ENCODE measurements around the gene GPC6.

The GPC6 gene

GRCh38 chr13:94345374-94346195, 1119.0 kb downstream of the GPC6 start:
- TF ChIP-seq SCRT1 (tag by site-specific recombination; IDR thresholded peaks at IDR 0.05; ENCODE audit: borderline replicate concordance) (0 out of 2 replicates have a peak, but pooled peaks have one; percentile 32), SCRT2 (tag by site-specific recombination; IDR thresholded peaks at IDR 0.05) (peak; percentile 69; the same call in 1 of the 2 replicates), ZNF621 (tag by site-specific recombination; IDR thresholded peaks at IDR 0.05) (no peak), HOXA7 (CRISPR knock-in tag; IDR thresholded peaks at IDR 0.05; ENCODE audit: borderline replicate concordance) (no peak), ZNF248 (tag by site-specific recombination; IDR thresholded peaks at IDR 0.05) (no peak), ZNF214 (tag by site-specific recombination; IDR thresholded peaks at IDR 0.05; ENCODE audit: borderline replicate concordance) (no peak), ZNF654 (tag by site-specific recombination; IDR thresholded peaks at IDR 0.05; ENCODE audit: low read depth) (0 out of 2 replicates have a peak, but pooled peaks have one; percentile 7), ZBTB44 (tag by site-specific recombination; IDR thresholded peaks at IDR 0.05) (no peak)
- H3K9me3 ChIP-seq (ENCODE audit: control insufficient read depth, insufficient read depth, low read depth, low read length) = no peaks in the 10 kb centered on the region
- H3K27ac ChIP-seq (ENCODE audit: extremely low read depth, low read depth, low read length) = no peak overlapping the region
- no peaks in the 10 kb centered on the region for H3K4me1 ChIP-seq (ENCODE audit: control insufficient read depth, insufficient read depth, low read length)
- H3K36me3 ChIP-seq (ENCODE audit: control insufficient read depth in 2 of 2, insufficient read depth in 1 of 2, low read length in 2 of 2) = no peaks in the 10 kb centered on the region
- POLR2A ChIA-PET = no interaction called here
- CTCF ChIA-PET = interaction anchor here (0.7 kb wide), 1 partner anchor 652 kb away, joined by 3 read pairs; no protein-coding TSS in a partner anchor
- no peak overlapping the region for H3K4me3 ChIP-seq (ENCODE audit: low read depth, low read length)

DNA sequence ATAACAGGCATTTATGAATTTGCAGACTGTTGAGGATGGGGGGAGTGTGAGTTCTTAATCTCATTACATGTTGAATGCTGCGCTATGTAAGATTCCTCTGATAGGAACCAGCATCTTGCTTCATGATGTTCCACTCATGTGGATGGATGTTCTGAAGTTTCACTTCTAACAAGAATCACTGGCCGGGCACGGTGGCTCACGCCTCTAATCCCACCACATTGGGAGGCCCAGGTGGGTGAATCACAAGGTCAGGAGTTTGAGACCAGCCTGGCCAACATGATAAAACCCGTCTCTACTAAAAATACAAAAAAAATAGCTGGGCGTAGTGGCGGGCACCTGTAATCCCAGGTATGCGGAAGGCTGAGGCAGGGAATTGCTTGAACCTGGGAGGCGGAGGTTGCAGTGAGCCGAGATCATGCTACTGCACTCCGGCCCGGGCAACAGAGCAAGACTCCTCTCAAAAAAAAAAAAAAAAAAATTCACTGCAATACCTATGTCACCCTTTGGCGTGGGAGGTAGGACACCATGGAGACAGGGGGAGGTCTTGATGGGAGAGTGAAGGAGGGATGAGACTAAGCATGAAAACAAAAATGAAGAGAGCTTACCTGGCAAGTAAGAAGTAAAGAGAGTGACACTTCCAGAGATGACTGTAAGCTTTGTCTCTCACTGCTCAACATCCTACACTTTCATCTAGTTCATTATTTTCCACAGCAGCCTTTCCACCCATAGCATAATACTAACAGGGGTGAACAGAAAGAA, 1119.8 kb downstream of the GPC6 start:
- ChIA-PET CTCF (interaction anchor here (0.6 kb wide), 1 partner anchor 284 kb away, joined by 3 read pairs; no protein-coding TSS in a partner anchor), POLR2A (no interaction called here)
- no peaks in the 10 kb centered on the region for H3K36me3 ChIP-seq (ENCODE audit: control insufficient read depth in 2 of 2, insufficient read depth in 1 of 2, low read length in 2 of 2)
- no peaks in the 10 kb centered on the region for H3K9me3 ChIP-seq (ENCODE audit: control insufficient read depth, insufficient read depth, low read depth, low read length)
- TF ChIP-seq PRDM1 (tag by site-specific recombination; IDR thresholded peaks at IDR 0.05) (no peak), ZNF777 (tag by site-specific recombination; IDR thresholded peaks at IDR 0.05; ENCODE audit: borderline replicate concordance) (no peak), ZNF544 (tag by site-specific recombination; IDR thresholded peaks at IDR 0.05) (no peak), ZNF19 (tag by site-specific recombination; IDR thresholded peaks at IDR 0.05; ENCODE audit: low read depth) (no peak)
- H3K27ac ChIP-seq (ENCODE audit: extremely low read depth, low read depth, low read length) = no peak overlapping the region
- no peak overlapping the region for H3K4me3 ChIP-seq (ENCODE audit: low read depth, low read length)
- no peaks in the 10 kb centered on the region for H3K4me1 ChIP-seq (ENCODE audit: control insufficient read depth, insufficient read depth, low read length)

DNA sequence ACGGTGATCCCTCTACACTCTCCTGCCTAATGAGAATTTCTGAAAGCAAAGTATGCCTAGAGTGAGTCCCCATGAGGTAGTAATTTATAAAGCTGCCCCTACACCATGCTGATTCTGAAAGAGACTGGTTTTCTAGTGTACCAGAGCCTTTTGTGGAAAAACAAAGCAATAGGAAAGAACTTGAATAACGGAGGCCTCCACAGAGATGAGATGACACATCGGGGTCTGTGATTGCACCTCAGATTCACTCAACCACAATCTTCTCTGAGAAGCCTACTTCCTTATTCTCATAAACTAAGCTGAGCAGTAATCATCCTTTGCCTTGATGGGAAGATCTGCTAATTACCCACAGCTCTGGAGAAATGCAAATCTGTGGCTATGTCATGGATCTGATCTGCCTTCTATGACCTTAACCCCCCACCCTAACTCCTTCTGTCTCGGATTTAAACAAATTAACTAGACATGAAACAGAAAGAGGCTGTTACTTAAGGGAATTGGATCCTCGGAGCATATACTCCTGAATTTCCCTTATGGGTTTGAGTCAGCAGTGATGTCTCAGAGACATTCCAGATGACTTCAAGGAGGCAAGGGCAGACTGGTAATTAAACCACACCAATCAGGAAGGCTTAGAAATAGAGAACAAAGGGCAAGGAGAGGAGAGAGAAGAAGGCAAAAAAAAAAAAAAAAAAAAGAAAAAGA, 1124.8 kb downstream of the GPC6 start:
- TF ChIP-seq, protein P1, sequence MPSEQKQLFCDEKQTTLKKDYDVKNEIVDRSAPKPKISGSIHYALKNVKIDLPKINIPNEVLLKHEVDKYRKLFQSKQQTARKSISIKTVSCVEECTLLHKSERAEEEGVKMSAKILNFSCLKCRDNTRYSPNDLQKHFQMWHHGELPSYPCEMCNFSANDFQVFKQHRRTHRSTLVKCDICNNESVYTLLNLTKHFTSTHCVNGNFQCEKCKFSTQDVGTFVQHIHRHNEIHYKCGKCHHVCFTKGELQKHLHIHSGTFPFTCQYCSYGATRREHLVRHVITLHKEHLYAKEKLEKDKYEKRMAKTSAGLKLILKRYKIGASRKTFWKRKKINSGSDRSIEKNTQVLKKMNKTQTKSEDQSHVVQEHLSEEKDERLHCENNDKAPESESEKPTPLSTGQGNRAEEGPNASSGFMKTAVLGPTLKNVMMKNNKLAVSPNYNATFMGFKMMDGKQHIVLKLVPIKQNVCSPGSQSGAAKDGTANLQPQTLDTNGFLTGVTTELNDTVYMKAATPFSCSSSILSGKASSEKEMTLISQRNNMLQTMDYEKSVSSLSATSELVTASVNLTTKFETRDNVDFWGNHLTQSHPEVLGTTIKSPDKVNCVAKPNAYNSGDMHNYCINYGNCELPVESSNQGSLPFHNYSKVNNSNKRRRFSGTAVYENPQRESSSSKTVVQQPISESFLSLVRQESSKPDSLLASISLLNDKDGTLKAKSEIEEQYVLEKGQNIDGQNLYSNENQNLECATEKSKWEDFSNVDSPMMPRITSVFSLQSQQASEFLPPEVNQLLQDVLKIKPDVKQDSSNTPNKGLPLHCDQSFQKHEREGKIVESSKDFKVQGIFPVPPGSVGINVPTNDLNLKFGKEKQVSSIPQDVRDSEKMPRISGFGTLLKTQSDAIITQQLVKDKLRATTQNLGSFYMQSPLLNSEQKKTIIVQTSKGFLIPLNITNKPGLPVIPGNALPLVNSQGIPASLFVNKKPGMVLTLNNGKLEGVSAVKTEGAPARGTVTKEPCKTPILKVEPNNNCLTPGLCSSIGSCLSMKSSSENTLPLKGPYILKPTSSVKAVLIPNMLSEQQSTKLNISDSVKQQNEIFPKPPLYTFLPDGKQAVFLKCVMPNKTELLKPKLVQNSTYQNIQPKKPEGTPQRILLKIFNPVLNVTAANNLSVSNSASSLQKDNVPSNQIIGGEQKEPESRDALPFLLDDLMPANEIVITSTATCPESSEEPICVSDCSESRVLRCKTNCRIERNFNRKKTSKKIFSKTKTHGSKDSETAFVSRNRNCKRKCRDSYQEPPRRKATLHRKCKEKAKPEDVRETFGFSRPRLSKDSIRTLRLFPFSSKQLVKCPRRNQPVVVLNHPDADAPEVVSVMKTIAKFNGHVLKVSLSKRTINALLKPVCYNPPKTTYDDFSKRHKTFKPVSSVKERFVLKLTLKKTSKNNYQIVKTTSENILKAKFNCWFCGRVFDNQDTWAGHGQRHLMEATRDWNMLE (tag by site-specific recombination; conservative IDR thresholded peaks at IDR 0.05; ENCODE audit: low read depth) = no peak
- no peak for TF ChIP-seq ZNF776 (tag by site-specific recombination; IDR thresholded peaks at IDR 0.05; ENCODE audit: borderline replicate concordance)
- no peak for TF ChIP-seq ATF2 (tag by site-specific recombination; IDR thresholded peaks at IDR 0.05; ENCODE audit: low read depth)
- no peak for TF ChIP-seq ZNF112 (tag by site-specific recombination; IDR thresholded peaks at IDR 0.05)
- TF ChIP-seq, protein P2, sequence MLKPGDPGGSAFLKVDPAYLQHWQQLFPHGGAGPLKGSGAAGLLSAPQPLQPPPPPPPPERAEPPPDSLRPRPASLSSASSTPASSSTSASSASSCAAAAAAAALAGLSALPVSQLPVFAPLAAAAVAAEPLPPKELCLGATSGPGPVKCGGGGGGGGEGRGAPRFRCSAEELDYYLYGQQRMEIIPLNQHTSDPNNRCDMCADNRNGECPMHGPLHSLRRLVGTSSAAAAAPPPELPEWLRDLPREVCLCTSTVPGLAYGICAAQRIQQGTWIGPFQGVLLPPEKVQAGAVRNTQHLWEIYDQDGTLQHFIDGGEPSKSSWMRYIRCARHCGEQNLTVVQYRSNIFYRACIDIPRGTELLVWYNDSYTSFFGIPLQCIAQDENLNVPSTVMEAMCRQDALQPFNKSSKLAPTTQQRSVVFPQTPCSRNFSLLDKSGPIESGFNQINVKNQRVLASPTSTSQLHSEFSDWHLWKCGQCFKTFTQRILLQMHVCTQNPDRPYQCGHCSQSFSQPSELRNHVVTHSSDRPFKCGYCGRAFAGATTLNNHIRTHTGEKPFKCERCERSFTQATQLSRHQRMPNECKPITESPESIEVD (tag by site-specific recombination; IDR thresholded peaks at IDR 0.05) = no peak
- no peaks in the 10 kb centered on the region for H3K36me3 ChIP-seq (ENCODE audit: control insufficient read depth in 2 of 2, insufficient read depth in 1 of 2, low read length in 2 of 2)
- no peak overlapping the region for H3K4me3 ChIP-seq (ENCODE audit: low read depth, low read length)
- H3K9me3 ChIP-seq (ENCODE audit: control insufficient read depth, insufficient read depth, low read depth, low read length) = no peaks in the 10 kb centered on the region
- no peaks in the 10 kb centered on the region for H3K4me1 ChIP-seq (ENCODE audit: control insufficient read depth, insufficient read depth, low read length)
- ChIA-PET POLR2A (no interaction called here), CTCF (no interaction called here)
- no peak overlapping the region for H3K27ac ChIP-seq (ENCODE audit: extremely low read depth, low read depth, low read length)
